ENCODE measurements around the gene ASPDH. TPM values are rescaled to one million over a fixed set of nuclear protein-coding genes. Genes with fewer than 3 reads are reported as not detected.

Gene ASPDH
- total RNA-seq, 8 experiments from 2014 or later = 0.58 to 3.0 (median 1.4) TPM; not detected in 3

GRCh38 chr19:50485284-50485955, 28.3 kb downstream of the ASPDH start:
- no peak overlapping the region for H3K27ac ChIP-seq
- in situ Hi-C loops (cut with MboI; ENCODE audit: low pct_unique_long_range_greater_than_20kb in 2 of 9, low sequenced_read_pairs in 9 of 9, unreplicated experiment in 9 of 9) = no loop called here
- H3K4me3 ChIP-seq = no peak overlapping the region
- peaks cover 0 to under 1% of the 10 kb centered on the region in 2 donors for H3K4me1 ChIP-seq (replicated peaks in 1 of 2)
- no peak for ATAC-seq (replicated peaks in 6 of 8)
- WGBS, 10 experiments = 52 to 100% (median 83%) methylated on average over 1 to 5 of the region's 10 CpGs; no CpG with 5 or more reads in 6 of the 10 experiments

- Histone ChIP-seq H3K4me1 (replicated peaks in 1 of 2) (no peaks in the 10 kb centered on the region), H3K4me3 (no peak overlapping the region), H3K27ac (no peak overlapping the region)
- ATAC-seq (replicated peaks in 6 of 8) = no peak
- 28 to 100% (median 70%) methylated on average over 2 to 4 of the region's 10 CpGs; no CpG with 5 or more reads in 5 of the 10 experiments for WGBS, 10 experiments
- in situ Hi-C loops (cut with MboI; ENCODE audit: low pct_unique_long_range_greater_than_20kb in 2 of 9, low sequenced_read_pairs in 9 of 9, unreplicated experiment in 9 of 9) = no loop called here
Observed at GRCh38 chr19:50482916-50483315, 30.8 kb downstream of the ASPDH start.

- Histone ChIP-seq H3K4me1 (replicated peaks in 1 of 2) (peaks cover under 1 to 5% of the 10 kb centered on the region in 2 donors), H3K27ac (no peak overlapping the region), H3K4me3 (no peak overlapping the region)
- in situ Hi-C loops (cut with MboI; ENCODE audit: low pct_unique_long_range_greater_than_20kb in 2 of 9, low sequenced_read_pairs in 9 of 9, unreplicated experiment in 9 of 9) = no loop called here
- no peak for ATAC-seq (replicated peaks in 6 of 8)
- WGBS, 10 experiments = 57 to 80% methylated on average over 1 to 2 of the region's 16 CpGs; no CpG with 5 or more reads in 8 of the 10 experiments
Observed at GRCh38 chr19:50482271-50482855, 31.4 kb downstream of the ASPDH start.

- H3K27ac ChIP-seq = no peak overlapping the region
- no peak for ATAC-seq (replicated peaks in 6 of 8)
- H3K4me1 ChIP-seq (replicated peaks in 1 of 2) = peaks cover 5 to 9% of the 10 kb centered on the region in 2 donors
- H3K4me3 ChIP-seq = no peak overlapping the region
- in situ Hi-C loops (cut with MboI; ENCODE audit: low pct_unique_long_range_greater_than_20kb in 2 of 9, low sequenced_read_pairs in 9 of 9, unreplicated experiment in 9 of 9) = no loop called here
- 100% methylated on average over 1 of the region's 27 CpGs; no CpG with 5 or more reads in 9 of the 10 experiments for WGBS, 10 experiments
Observed at GRCh38 chr19:50481351-50482149, 32.2 kb downstream of the ASPDH start.

GRCh38 chr19:50480281-50481111, 33.2 kb downstream of the ASPDH start:
- Histone ChIP-seq H3K27ac (no peak overlapping the region), H3K4me3 (no peak overlapping the region), H3K4me1 (replicated peaks in 1 of 2) (peaks cover 5 to 9% of the 10 kb centered on the region in 2 donors)
- 70 to 89% (median 83%) methylated on average over 2 to 4 of the region's 37 CpGs; no CpG with 5 or more reads in 7 of the 10 experiments for WGBS, 10 experiments
- in situ Hi-C loops (cut with MboI; ENCODE audit: low pct_unique_long_range_greater_than_20kb in 2 of 9, low sequenced_read_pairs in 9 of 9, unreplicated experiment in 9 of 9) = no loop called here
- no peak for ATAC-seq (replicated peaks in 6 of 8)

- Histone ChIP-seq H3K4me3 (no peak overlapping the region), H3K27ac (no peak overlapping the region), H3K4me1 (replicated peaks in 1 of 2) (peaks cover 5 to 9% of the 10 kb centered on the region in 2 donors)
- 80 to 100% (median 100%) methylated on average over 1 to 7 of the region's 16 CpGs; no CpG with 5 or more reads in 3 of the 10 experiments for WGBS, 10 experiments
- in situ Hi-C loops (cut with MboI; ENCODE audit: low pct_unique_long_range_greater_than_20kb in 2 of 9, low sequenced_read_pairs in 9 of 9, unreplicated experiment in 9 of 9) = no loop called here
- no peak for ATAC-seq (replicated peaks in 6 of 8)
Observed at GRCh38 chr19:50479761-50480251, 33.9 kb downstream of the ASPDH start.

- Histone ChIP-seq H3K4me1 (replicated peaks in 1 of 2) (peaks cover 5 to 9% of the 10 kb centered on the region in 2 donors), H3K4me3 (no peak overlapping the region), H3K27ac (no peak overlapping the region)
- no peak for ATAC-seq (replicated peaks in 6 of 8)
- in situ Hi-C loops (cut with MboI; ENCODE audit: low pct_unique_long_range_greater_than_20kb in 2 of 9, low sequenced_read_pairs in 9 of 9, unreplicated experiment in 9 of 9) = no loop called here
- 40 to 100% (median 73%) methylated on average over 1 to 6 of the region's 19 CpGs; no CpG with 5 or more reads in 5 of the 10 experiments for WGBS, 10 experiments
Observed at GRCh38 chr19:50478901-50479715, 34.6 kb downstream of the ASPDH start.

- H3K4me1 ChIP-seq (replicated peaks in 1 of 2) = peaks cover 5 to 9% of the 10 kb centered on the region in 2 donors
- H3K4me3 ChIP-seq = no peak overlapping the region
- ATAC-seq (replicated peaks in 6 of 8) = no peak
- 69 to 100% (median 98%) methylated on average over 2 to 17 of the region's 17 CpGs; no CpG with 5 or more reads in 2 of the 10 experiments for WGBS, 10 experiments
- in situ Hi-C loops (cut with MboI; ENCODE audit: low pct_unique_long_range_greater_than_20kb in 2 of 9, low sequenced_read_pairs in 9 of 9, unreplicated experiment in 9 of 9) = no loop called here
- no peak overlapping the region for H3K27ac ChIP-seq
Observed at GRCh38 chr19:50477751-50478515, 35.8 kb downstream of the ASPDH start.

- in situ Hi-C loops (cut with MboI; ENCODE audit: low pct_unique_long_range_greater_than_20kb in 2 of 9, low sequenced_read_pairs in 9 of 9, unreplicated experiment in 9 of 9) = no loop called here
- Histone ChIP-seq H3K27ac (peak overlapping the region in 1 of 2 donors; percentile 91), H3K4me1 (replicated peaks in 1 of 2) (peaks cover 5 to 9% of the 10 kb centered on the region in 2 donors), H3K4me3 (peak overlapping the region; percentile 57 to 97 (median 78))
- WGBS, 10 experiments = 14 to 44% (median 27%) methylated on average over 2 to 14 of the region's 20 CpGs; no CpG with 5 or more reads in 3 of the 10 experiments
- no peak for ATAC-seq (replicated peaks in 6 of 8)
Observed at GRCh38 chr19:50476907-50477238, 36.8 kb downstream of the ASPDH start.

- WGBS, 10 experiments = 0 to 39% (median 20%) methylated on average over 1 to 4 of the region's 58 CpGs; no CpG with 5 or more reads in 6 of the 10 experiments
Observed at GRCh38 chr19:50476224-50476906, 37.3 kb downstream of the ASPDH start, which contains the start of the genes EMC10 and GARIN5A. EMC10 (plus strand) TSS chr19:50476507; CDS start chr19:50476545, 38 bp downstream. GARIN5A (minus strand) TSS chr19:50476848; CDS start chr19:50476388, 460 bp downstream.

More at GRCh38 chr19:50476224-50476906, 37.3 kb downstream of the ASPDH start, which contains the start of the genes EMC10 and GARIN5A:
- in situ Hi-C loops (cut with MboI; ENCODE audit: low pct_unique_long_range_greater_than_20kb in 2 of 9, low sequenced_read_pairs in 9 of 9, unreplicated experiment in 9 of 9) = no loop called here
- H3K27ac ChIP-seq = peak within 1 kb of the TSS; percentile 91 to 95
- H3K4me3 ChIP-seq = peak within 1 kb of the TSS; percentile 57 to 97 (median 78)
- peaks cover 5 to 9% of the 10 kb centered on the region in 2 donors for H3K4me1 ChIP-seq (replicated peaks in 1 of 2)
- peak; percentile 86 to 94 (median 90) for ATAC-seq (replicated peaks in 6 of 8)

Measured in motor neuron (in vitro differentiated cells).